GM18519 (cell line): ENCODE measurements around the gene TMEM154.

Experiments
- ATAC-seq: cut with Tn5 transposase; IDR thresholded peaks from one replicate; pipeline ENCODE4 v1.9.1; 2021; ENCODE audit warnings: mild to moderate bottlenecking, moderate library complexity; ENCODE audit not compliant: unreplicated experiment, low FRiP score

TMEM154 gene

DNA sequence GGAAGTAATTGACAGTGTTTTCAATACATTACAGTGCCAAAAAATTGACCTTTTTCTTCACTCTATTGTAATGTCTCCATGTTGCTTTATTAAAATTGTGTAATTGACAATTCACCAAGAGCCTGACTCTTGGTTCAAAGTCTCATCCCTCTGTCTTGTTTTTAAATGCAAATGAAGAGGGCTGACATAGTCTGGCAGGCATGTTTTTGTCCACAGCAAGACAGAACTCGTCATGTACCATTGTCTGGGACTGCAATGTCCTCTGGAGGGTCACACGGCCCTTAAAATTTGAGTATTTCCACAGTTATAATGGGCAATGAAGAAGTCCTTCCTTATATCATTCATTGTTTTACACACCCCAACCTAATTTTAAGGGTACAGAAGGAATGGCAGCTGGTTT, 105.9 kb downstream of the TMEM154 start:
- no peak for ATAC-seq

DNA sequence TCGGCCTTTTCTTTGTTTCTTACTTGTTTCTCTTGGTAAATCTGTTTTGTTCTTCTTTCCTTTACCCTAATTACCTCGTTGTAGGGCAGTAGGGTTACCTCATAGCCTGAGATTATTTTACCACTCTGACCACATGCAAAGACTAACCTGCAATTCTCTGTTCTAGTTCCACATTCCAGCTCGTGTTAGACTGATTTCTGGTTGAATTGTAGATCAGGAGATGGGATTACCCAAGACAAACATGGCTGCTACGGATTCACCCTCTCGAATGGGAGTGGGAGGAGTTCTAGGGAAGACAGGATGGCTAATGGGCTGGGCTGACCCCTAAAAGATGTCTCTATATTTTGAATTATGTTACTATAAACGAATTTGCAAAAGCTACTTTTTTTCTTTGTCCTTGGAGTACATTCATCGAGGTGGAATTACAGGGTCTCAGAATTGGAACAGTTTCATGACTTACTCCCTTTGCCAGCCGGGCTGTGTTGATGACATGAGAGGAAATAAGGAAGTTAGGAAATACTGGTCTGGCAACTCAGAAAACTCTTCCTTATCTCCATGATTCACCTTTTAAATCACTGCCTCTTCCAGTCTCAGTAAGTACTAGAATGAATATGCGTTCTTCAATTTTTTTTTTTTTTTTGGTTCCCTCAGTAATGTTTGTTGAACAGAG, 107.2 kb downstream of the TMEM154 start:
- no peak for ATAC-seq

DNA sequence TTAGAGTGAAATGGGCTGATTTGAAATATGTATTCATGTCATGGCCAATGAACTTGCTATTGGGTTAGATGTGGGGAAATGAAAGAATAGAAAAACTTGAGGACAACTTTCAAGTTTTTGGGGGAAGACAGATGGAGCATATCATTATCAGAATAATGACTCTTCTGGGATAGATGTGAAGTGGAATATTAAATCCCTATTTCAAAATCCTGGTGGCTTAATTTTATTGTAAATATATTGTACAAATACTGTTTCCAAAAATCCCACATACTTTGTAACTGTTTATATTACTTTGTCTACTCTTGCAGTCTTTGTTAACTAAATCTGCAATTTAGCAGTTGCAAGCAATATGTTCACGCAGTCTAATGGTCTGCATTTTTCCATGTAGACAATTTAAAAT, 108.0 kb downstream of the TMEM154 start:
- no peak for ATAC-seq

DNA sequence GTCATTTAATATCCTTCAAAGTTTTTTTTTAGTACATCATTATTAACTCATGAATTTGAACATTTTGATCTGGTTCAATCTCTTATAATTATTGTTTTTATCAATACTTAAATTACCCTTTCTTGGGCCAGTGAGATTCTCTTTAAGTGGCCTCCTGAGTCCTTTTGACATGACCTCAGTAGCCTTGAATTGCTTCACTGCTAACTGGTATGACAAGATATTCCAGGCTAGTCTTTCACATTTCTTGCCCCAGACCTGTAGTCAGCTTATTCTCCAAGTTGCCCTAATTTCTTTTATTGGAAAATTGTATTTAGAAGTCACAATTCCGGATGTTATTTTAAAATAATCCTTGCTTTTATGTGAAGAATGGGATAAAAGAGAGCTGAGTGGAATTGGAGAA, 108.5 kb downstream of the TMEM154 start:
- no peak for ATAC-seq
